ENCODE results near the gene PPM1H. TPM values are rescaled to one million over a fixed set of nuclear protein-coding genes. Genes with fewer than 3 reads are reported as not detected.

Gene PPM1H
- total and polyA plus RNA-seq, 2 of the 8 experiments (the other 6 are each of a cell fraction or from before 2014, with no cell fraction given): 16.4 to 36.1 TPM

GRCh38 chr12:62839869-62840660 lies 94.9 kb downstream of the PPM1H start (continued):
- no peak for TF ChIP-seq SUZ12 (IDR thresholded peaks at IDR 0.05; ENCODE audit: low read length)
- TF ChIP-seq CHD2 (IDR thresholded peaks at IDR 0.05; ENCODE audit: low read length): no peak
- TF ChIP-seq HDAC2 (IDR thresholded peaks at IDR 0.05; ENCODE audit: borderline replicate concordance in 1 of 2, low read depth in 2 of 2, low read length in 2 of 2): no peak
- TF ChIP-seq TEAD4 (IDR thresholded peaks at IDR 0.05; ENCODE audit: low read depth, low read length): no peak
- TF ChIP-seq GTF2F1 (IDR thresholded peaks at IDR 0.05; ENCODE audit: borderline replicate concordance, low read depth, low read length): no peak
- TF ChIP-seq YY1 (IDR thresholded peaks at IDR 0.05; ENCODE audit: low read depth, low read length): no peak
- TF ChIP-seq CBX8 (IDR thresholded peaks at IDR 0.05; ENCODE audit: borderline replicate concordance, low read depth, low read length): no peak
- TF ChIP-seq HDAC6 (IDR thresholded peaks at IDR 0.05; ENCODE audit: low read depth, low read length): no peak
